Measurements from ENCODE around the gene PLCG2. TPM values are rescaled to one million over a fixed set of nuclear protein-coding genes. Genes with fewer than 3 reads are reported as not detected.

PLCG2 gene
- total and polyA plus RNA-seq, 2 of the 8 experiments (the other 6 are each of a cell fraction or from before 2014, with no cell fraction given): 6.1 to 6.9 TPM

DNA sequence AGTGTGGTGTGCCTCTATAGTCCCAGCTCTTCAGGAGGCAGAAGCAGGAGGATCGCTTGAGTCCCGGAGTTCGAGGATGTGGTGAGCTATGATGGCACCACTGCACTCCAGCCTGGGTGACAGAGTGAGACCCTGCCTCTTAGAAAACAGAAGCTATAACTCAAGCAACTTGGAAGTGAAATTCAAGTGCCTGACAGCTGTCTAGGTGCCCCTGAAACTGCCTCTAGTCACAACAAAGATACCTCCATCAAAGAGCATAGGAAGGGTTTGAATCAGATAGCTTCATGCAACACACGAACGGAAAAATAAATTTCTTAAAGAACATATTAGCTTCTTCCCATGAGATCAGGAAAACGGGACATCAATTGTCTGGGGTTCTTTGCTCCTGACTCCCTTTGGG, 860 bp upstream of the PLCG2 start (continued):
- TF ChIP-seq TAF7 (optimal IDR thresholded peaks at IDR 0.05; ENCODE audit: borderline replicate concordance, low read depth, low read length): no peak
